Small intestine (tissue), 7 donors: Measurements from ENCODE around the gene PCDHA13. TPM values are rescaled to one million over a fixed set of nuclear protein-coding genes. Genes with fewer than 3 reads are reported as not detected.

Experiments used
- DNase-seq, 2 donors: peaks; one replicate each; pipeline versions ENCODE4 v3.0.0 to v3.0.0-alpha.2; 2013
- FAIRE-seq: peaks from 2 replicates; lab custom pipeline; 2012; peaks lifted over from hg19 to GRCh38; lab: Jason Lieb, UNC
- H3K27ac ChIP-seq, 3 donors: one replicate each; pipeline ENCODE4 v1.5.1; 2013; ENCODE audit warnings: low read length in 2 of 3, mild to moderate bottlenecking in 2 of 3, control low read depth in 1 of 3, inconsistent platforms in 1 of 3, low read depth in 1 of 3, moderate library complexity in 1 of 3
- H3K27me3 ChIP-seq, 3 donors: one replicate each; pipeline ENCODE4 v1.6.1; 2013; ENCODE audit warnings: low read length in 3 of 3, inconsistent platforms in 1 of 3; ENCODE audit not compliant: control insufficient read depth in 3 of 3, insufficient read depth in 3 of 3
- H3K36me3 ChIP-seq, 3 donors: one replicate each; pipeline ENCODE4 v1.6.1; 2013; ENCODE audit warnings: low read length in 3 of 3, inconsistent platforms in 1 of 3, low read depth in 1 of 3, mild to moderate bottlenecking in 1 of 3, moderate library complexity in 1 of 3; ENCODE audit not compliant: control insufficient read depth in 3 of 3, insufficient read depth in 2 of 3
- H3K4me1 ChIP-seq, 3 donors: one replicate each; pipeline ENCODE4 v1.6.1; 2013; ENCODE audit warnings: low read length in 2 of 3, inconsistent platforms in 1 of 3, low read depth in 1 of 3, mild to moderate bottlenecking in 1 of 3, moderate library complexity in 1 of 3; ENCODE audit not compliant: control insufficient read depth in 3 of 3, insufficient read depth in 2 of 3
- H3K4me3 ChIP-seq, 3 donors: one replicate each; pipeline ENCODE4 v1.5.1; 2013; ENCODE audit warnings: low read length in 3 of 3, control low read depth in 1 of 3, inconsistent platforms in 1 of 3, low read depth in 1 of 3, mild to moderate bottlenecking in 1 of 3, moderate library complexity in 1 of 3
- H3K9me3 ChIP-seq, 2 donors: one replicate each; pipeline ENCODE4 v1.6.1; 2013; ENCODE audit warnings: low read depth in 1 of 2, low read length in 1 of 2; ENCODE audit not compliant: control insufficient read depth in 2 of 2, insufficient read depth in 1 of 2
- WGBS, 3 donors: extraction: QIAGEN DNeasy Blood & Tissue Kit; methylation state at CpG; one replicate each; pipeline ENCODE4 v1.1.7; 2013; 5-methylcytosine and 5-hydroxymethylcytosine counted together
- polyA plus RNA-seq, 4 donors: library from polyadenylated mRNA; stranded (reverse) in 3 of 4; unstranded in 1 of 4; fragments of 200-250 nt in 3 of 4; fragments of 120-200 nt in 1 of 4; gene quantifications; one replicate each; pipeline versions ENCODE4 v1.2.1 to v1.2.3, GENCODE V29; 2013
- donor health status: healthy with polysubstance abuse.
- donor health status: control.
- donor health status: control.
- donor health status: Bipolar disorder and iron deficiency.
- donor health status: healthy.

PCDHA13 gene
- polyA plus RNA-seq, 4 donors = 0.03 to 0.06 TPM; not detected in 2

DNA sequence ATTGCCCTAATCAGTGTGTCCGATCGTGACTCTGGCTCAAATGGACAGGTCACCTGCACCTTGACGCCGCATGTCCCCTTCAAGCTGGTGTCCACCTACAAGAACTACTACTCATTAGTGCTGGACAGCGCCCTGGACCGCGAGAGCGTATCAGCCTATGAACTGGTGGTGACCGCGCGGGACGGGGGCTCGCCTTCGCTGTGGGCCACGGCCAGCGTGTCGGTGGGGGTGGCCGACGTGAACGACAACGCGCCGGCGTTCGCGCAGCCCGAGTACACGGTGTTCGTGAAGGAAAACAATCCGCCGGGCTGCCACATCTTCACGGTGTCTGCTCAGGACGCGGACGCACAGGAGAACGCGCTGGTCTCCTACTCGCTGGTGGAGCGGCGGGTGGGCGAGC lies 1.4 kb downstream of the PCDHA13 start:
- WGBS, 3 donors = 52 to 74% (median 63%) methylated on average over 28 to 41 of the region's 41 CpGs

DNA sequence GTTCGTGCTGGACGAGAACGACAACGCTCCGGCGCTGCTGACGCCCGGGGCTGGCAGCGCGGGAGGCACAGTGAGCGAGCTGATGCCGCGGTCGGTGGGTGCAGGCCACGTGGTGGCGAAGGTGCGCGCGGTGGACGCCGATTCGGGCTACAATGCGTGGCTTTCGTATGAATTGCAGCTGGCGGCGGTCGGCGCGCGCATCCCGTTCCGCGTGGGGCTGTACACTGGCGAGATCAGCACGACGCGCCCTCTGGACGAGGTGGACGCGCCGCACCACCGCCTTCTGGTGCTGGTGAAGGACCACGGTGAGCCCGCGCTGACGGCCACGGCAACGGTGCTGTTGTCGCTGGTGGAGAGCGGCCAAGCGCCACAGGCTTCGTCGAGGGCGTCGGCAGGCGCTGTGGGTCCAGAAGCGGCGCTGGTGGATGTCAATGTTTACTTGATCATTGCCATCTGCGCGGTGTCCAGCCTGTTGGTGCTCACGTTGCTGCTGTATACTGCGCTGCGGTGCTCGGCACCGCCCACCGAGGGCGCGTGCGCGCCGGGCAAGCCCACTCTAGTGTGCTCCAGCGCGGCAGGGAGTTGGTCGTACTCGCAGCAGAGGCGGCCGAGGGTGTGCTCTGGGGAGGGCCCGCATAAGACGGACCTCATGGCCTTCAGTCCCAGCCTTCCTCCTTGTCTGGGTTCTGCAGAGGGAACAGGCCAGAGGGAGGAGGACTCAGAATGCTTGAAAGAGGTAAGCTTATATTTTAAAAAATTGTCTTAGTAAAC lies 2.2 kb downstream of the PCDHA13 start:
- H3K4me1 ChIP-seq = no peaks in the 10 kb centered on the region
- 48 to 68% (median 63%) methylated on average over 71 to 79 of the region's 79 CpGs for WGBS, 3 donors
- H3K27me3 ChIP-seq = peaks cover 0 to 6% (median 0%) of the 10 kb centered on the region in 3 donors
- H3K9me3 ChIP-seq = peaks cover 0 to 30% of the 10 kb centered on the region in 2 donors
- no peak for DNase-seq
- H3K4me3 ChIP-seq = no peak overlapping the region
- no peak overlapping the region for H3K27ac ChIP-seq
- FAIRE-seq = no peak
- no peaks in the 10 kb centered on the region for H3K36me3 ChIP-seq

More for the DNA sequence above, 1.4 kb downstream of the PCDHA13 start:
- Histone ChIP-seq H3K9me3 (peaks cover 0 to 30% of the 10 kb centered on the region in 2 donors), H3K27me3 (peaks cover 0 to 6% (median 0%) of the 10 kb centered on the region in 3 donors), H3K4me1 (no peaks in the 10 kb centered on the region), H3K27ac (no peak overlapping the region), H3K4me3 (no peak overlapping the region), H3K36me3 (no peaks in the 10 kb centered on the region)
- no peak for DNase-seq
- FAIRE-seq = no peak

DNA sequence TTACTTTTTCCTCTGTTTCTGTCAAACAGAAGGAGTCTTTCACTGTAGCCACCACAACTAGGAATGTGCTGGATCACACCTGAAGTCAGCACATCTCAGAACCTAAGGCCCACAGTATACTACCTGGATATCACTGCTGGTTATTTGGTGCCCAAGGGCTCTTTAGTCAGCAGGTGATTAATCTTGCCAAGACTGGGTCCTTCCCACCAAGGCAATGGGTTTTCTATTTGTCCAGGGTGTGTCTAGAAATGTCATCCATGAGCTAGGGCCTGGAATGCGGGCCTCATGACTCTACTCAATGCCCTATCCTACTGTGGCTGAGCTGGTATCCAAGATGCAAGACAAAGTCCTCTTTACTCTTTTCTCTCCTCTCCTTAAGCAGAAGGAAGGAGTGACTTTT lies 34.4 kb downstream of the PCDHA13 start:
- Histone ChIP-seq H3K4me1 (no peaks in the 10 kb centered on the region), H3K27ac (no peak overlapping the region), H3K27me3 (peaks cover 0 to 2% (median 0%) of the 10 kb centered on the region in 3 donors), H3K9me3 (peaks cover 0 to 16% of the 10 kb centered on the region in 2 donors), H3K4me3 (no peak overlapping the region), H3K36me3 (no peaks in the 10 kb centered on the region)
- WGBS, 3 donors = 75 to 83% (median 77%) methylated on average over 1 of the region's 1 CpG
- FAIRE-seq (no peak), DNase-seq (no peak)

DNA sequence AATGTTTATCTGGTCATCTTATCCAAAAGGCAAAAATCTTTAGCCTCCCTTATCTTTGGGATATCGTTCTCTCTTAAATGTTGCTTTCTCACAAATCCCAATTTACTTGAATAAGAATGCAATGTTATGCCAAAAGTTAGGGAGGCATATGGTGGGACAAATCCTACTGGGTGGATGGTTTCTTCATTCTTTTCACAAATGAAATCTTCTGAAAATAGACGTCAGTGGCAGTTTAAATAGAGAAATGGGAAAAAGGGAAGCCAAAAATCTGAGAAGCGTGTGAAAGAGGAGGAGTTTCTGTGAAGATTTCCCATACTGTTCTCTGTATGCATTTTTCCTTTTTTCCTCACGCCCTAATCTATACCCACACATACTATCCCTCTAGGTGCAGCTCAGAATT lies 41.7 kb downstream of the PCDHA13 start:
- Histone ChIP-seq H3K27ac (no peak overlapping the region), H3K4me3 (no peak overlapping the region), H3K4me1 (no peaks in the 10 kb centered on the region), H3K36me3 (no peaks in the 10 kb centered on the region), H3K9me3 (peaks cover 2 to 15% of the 10 kb centered on the region in 2 donors), H3K27me3 (peaks cover 0 to 28% (median 17%) of the 10 kb centered on the region in 3 donors)
- DNase-seq (no peak), FAIRE-seq (no peak)
- 57 to 68% (median 60%) methylated on average over 4 of the region's 4 CpGs for WGBS, 3 donors

DNA sequence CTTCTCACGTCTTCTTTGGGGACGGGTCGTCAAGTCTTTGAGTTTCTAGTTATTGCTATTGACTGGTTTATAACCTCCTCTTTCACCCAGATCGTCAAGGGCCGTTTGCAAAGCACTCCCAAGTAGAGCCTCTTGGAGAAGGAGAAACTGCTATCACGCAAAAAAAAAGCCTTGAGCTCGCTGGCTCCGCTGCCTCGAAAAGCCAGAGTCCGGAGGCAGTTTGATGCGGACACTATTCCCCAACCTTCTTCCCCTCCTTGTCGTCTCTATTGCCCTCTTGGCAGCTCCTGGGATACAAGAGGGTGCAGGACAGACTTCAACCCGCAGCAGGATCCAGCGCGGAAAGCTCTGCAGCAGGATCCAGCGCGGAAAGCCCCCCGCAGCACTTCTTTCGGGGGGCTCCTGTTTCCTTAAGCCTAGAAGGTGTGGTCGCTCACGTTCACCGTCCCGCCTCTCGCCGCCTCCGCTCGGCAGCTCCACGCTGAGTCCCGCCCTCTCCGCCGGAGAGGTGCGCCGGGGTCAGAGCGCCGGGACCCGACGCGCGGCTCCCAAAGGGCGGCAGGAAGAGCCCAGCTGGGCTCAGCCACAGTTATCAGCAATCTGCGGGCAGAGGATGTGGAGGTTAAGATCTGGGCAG lies 44.0 kb downstream of the PCDHA13 start, which contains the start of gene PCDHAC1:
Gene PCDHAC1, plus strand, starts transcription at position 494 of the 637 bp plus-strand sequence. CDS start 594 bp downstream, outside the sequence.
- Histone ChIP-seq H3K4me3 (peak within 1 kb of the TSS in 2 of 3 donors; percentile 2 to 25), H3K4me1 (no peaks in the 10 kb centered on the region), H3K27ac (no peak within 1 kb of the TSS), H3K9me3 (peaks cover 2 to 15% of the 10 kb centered on the region in 2 donors), H3K36me3 (no peaks in the 10 kb centered on the region), H3K27me3 (peaks cover 0 to 30% (median 19%) of the 10 kb centered on the region in 3 donors)
- WGBS, 3 donors = 4 to 18% (median 13%) methylated on average over 41 of the region's 41 CpGs
- FAIRE-seq (no peak), DNase-seq (no peak)

DNA sequence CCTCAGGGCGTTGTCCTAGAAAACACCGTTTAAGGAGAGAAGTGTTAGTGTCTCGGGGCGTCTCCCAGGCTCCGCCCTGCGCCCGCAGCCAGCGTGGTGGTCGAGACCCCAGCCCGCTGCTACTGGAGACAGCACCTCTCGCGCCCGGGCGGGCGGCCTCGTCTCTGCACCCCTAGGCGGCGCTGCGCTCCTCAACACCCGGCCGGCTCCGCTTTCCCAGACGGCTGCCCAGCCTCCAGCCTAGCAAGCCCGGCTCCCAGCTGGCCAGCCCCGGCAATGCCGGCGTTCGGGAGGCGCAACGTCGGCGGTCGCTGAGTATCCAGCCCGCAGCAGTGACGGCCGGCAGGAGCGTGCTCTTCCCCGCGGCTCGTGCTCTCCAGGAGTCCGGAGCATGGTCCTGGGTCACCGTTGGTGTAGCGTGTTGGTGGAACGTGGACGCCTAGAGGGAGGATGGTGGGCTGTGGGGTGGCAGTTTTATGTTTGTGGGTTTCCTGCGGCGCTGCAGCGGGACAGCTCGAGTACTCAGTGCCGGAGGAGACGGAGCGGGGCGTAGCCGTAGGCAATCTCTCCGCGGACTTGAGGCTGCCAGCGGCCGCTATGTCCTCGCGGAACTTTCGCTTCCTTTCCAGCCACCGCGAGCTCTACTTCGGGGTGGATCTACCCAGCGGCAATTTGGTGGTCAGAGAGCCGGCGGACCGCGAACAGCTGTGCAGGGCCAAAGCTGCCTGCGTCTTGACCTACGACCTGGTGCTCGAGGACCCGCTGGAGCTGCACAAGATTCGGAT lies 44.7 kb downstream of the PCDHA13 start:
- H3K36me3 ChIP-seq = no peaks in the 10 kb centered on the region
- peaks cover 2 to 15% of the 10 kb centered on the region in 2 donors for H3K9me3 ChIP-seq
- peak in 1 of 2 donors; percentile 61 for DNase-seq
- H3K4me3 ChIP-seq = peak overlapping the region in 2 of 3 donors; percentile 2 to 25
- WGBS, 3 donors = 4 to 22% (median 19%) methylated on average over 71 to 74 of the region's 74 CpGs
- H3K27ac ChIP-seq = no peak overlapping the region
- no peak for FAIRE-seq
- H3K4me1 ChIP-seq = no peaks in the 10 kb centered on the region
- peaks cover 0 to 30% (median 19%) of the 10 kb centered on the region in 3 donors for H3K27me3 ChIP-seq

DNA sequence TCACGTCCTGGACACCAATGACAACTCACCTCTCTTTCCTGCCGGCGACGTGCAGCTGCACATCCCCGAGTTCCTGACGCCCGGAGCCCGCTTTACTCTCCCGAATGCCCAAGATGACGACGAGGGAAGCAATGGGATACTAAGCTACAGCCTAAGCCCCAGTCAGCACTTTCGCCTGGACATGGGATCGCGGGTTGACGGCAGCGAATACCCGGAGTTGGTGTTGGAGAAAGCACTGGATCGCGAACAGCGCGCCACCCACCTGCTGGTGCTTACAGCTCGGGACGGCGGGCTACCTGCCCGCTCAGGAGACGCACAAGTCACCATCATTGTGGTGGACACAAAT lies 45.3 kb downstream of the PCDHA13 start:
- no peak for FAIRE-seq
- peak overlapping the region in 1 of 3 donors; percentile 25 for H3K4me3 ChIP-seq
- H3K9me3 ChIP-seq = peaks cover 2 to 15% of the 10 kb centered on the region in 2 donors
- no peaks in the 10 kb centered on the region for H3K36me3 ChIP-seq
- 13 to 37% (median 26%) methylated on average over 26 of the region's 26 CpGs for WGBS, 3 donors
- DNase-seq = no peak
- peaks cover 0 to 30% (median 19%) of the 10 kb centered on the region in 3 donors for H3K27me3 ChIP-seq
- H3K4me1 ChIP-seq = no peaks in the 10 kb centered on the region
- no peak overlapping the region for H3K27ac ChIP-seq
